K562 (cell line): Measurements from ENCODE around the gene BTBD10. TPM values are rescaled to one million over a fixed set of nuclear protein-coding genes. Genes with fewer than 3 reads are reported as not detected.
A peak's percentile ranks its signal among the peaks of the same experiment; 100 is the strongest.

Source experiments
- ATAC-seq: fragments of 200-7000 bp; cut with Tn5 transposase; 3 replicates; pipeline ENCODE4 v1.9.1; 2020; ENCODE audit warnings: moderate library complexity
- BruUV-seq: library from RNA; stranded (reverse); fragments of 400-500 nt; replicated peaks from 2 replicates; lab custom pipeline; 2021; lab: Mats Ljungman, UMichigan
- CTCF ChIA-PET: fragments of 300-600 bp; formaldehyde crosslinking; extraction: SDS; loops from one replicate; lab custom pipeline; 2021; ENCODE audit warnings: low intra/inter-chr PET ratio; lab: Yijun Ruan, JAX
- POLR2A ChIA-PET: fragments of 300-600, 350-650 bp; sonication (Branson Sonifier 250); formaldehyde crosslinking; extraction: SDS; loops from one replicate; lab custom pipeline; 2021; ENCODE audit warnings: antibody characterized with exemption, inconsistent platforms; lab: Yijun Ruan, JAX
- DNase-seq, 4 experiments: peaks; one replicate each; pipeline versions ENCODE4 v3.0.0 to v3.0.0-alpha.2; 2011 to 2018; ENCODE audit warnings: low spot score in 3 of 4, mixed read lengths in 3 of 4; ENCODE audit errors: extremely low read depth in 1 of 4
- FAIRE-seq: peaks from 2 replicates; lab custom pipeline; 2011; peaks lifted over from hg19 to GRCh38; lab: Jason Lieb, UNC
- H2AFZ ChIP-seq: 2 replicates; pipeline ENCODE4 v1.6.0; 2011; ENCODE audit warnings: low read depth, low read length, control low read depth, inconsistent platforms
- H3K27ac ChIP-seq: fragments of 200-600 bp; 3 replicates; pipeline ENCODE4 v1.8.0; 2011; ENCODE audit warnings: low read depth, mild to moderate bottlenecking, control low read depth, inconsistent platforms, low read length, moderate library complexity, mixed read lengths; ENCODE audit errors: extremely low read depth
- H3K27me3 ChIP-seq, 2 experiments: fragments of 300-600 bp in 1 of 2; 2 replicates in 1 of 2; 3 replicates in 1 of 2; pipeline versions ENCODE4 v1.6.0 to v1.8.0; 2011; ENCODE audit warnings: inconsistent platforms in 2 of 2, low read length in 2 of 2, mild to moderate bottlenecking in 1 of 2, mixed read lengths in 1 of 2, moderate library complexity in 1 of 2; ENCODE audit not compliant: control insufficient read depth in 2 of 2, insufficient read depth in 2 of 2
- H3K36me3 ChIP-seq: fragments of 300-600 bp; 3 replicates; pipeline ENCODE4 v1.8.0; 2011; ENCODE audit warnings: mild to moderate bottlenecking, low read length, inconsistent platforms; ENCODE audit not compliant: control insufficient read depth, insufficient read depth
- H3K4me1 ChIP-seq, 2 experiments: fragments of 200-600 bp in 1 of 2; replicated peaks in 1 of 2; 2 replicates in 1 of 2; 3 replicates in 1 of 2; pipeline versions ENCODE4 v1.5.1 to v1.8.0; 2011; ENCODE audit warnings: inconsistent platforms in 2 of 2, low read length in 2 of 2, mild to moderate bottlenecking in 1 of 2, mixed read lengths in 1 of 2, moderate library complexity in 1 of 2; ENCODE audit not compliant: control insufficient read depth in 2 of 2, insufficient read depth in 2 of 2
- H3K4me2 ChIP-seq: 2 replicates; pipeline ENCODE4 v1.6.1; 2011; ENCODE audit warnings: low read length, control low read depth, inconsistent platforms, mixed read lengths; ENCODE audit not compliant: insufficient read depth
- H3K4me3 ChIP-seq: fragments of 200-600 bp; sonication (generic), shearing (Covaris generic); 2 replicates; pipeline ENCODE4 v1.5.1; 2016; ENCODE audit warnings: control low read depth, inconsistent platforms
- H3K79me2 ChIP-seq: fragments of 200-600 bp; 3 replicates; pipeline ENCODE4 v1.8.0; 2011; ENCODE audit warnings: low read length, inconsistent platforms; ENCODE audit not compliant: control insufficient read depth, insufficient read depth
- H3K9ac ChIP-seq, 2 experiments: 2 replicates each; pipeline versions ENCODE4 v1.6.0 to v1.6.1; 2011; ENCODE audit warnings: low read depth in 2 of 2, low read length in 2 of 2, control low read depth in 1 of 2, inconsistent platforms in 1 of 2, mild to moderate bottlenecking in 1 of 2, mixed read lengths in 1 of 2; ENCODE audit not compliant: insufficient read depth in 1 of 2
- H3K9me1 ChIP-seq: one replicate; pipeline ENCODE4 v1.6.0; 2011; ENCODE audit warnings: inconsistent platforms, mild to moderate bottlenecking, low read length, moderate library complexity; ENCODE audit not compliant: control insufficient read depth, insufficient read depth
- H3K9me3 ChIP-seq: replicated peaks from 2 replicates; pipeline ENCODE4 v1.5.1; 2011; ENCODE audit warnings: low read depth, low read length, inconsistent platforms; ENCODE audit not compliant: control insufficient read depth, insufficient read depth
- H4K20me1 ChIP-seq: replicated peaks from 2 replicates; pipeline ENCODE4 v1.6.1; 2011; ENCODE audit warnings: low read length, inconsistent platforms, mixed read lengths; ENCODE audit not compliant: control insufficient read depth, insufficient read depth
- KLF16 ChIP-seq: IDR thresholded peaks from 2 replicates; pipeline ENCODE4 v1.6.1; 2016; ENCODE audit warnings: antibody characterized with exemption
- TARDBP ChIP-seq: fragments of 450-650 bp; IDR thresholded peaks from 2 replicates; pipeline ENCODE4 v1.6.1; 2016
- ZNF280A ChIP-seq: fragments of 450-650 bp; IDR thresholded peaks from 2 replicates; pipeline ENCODE4 v1.6.1; 2018; ENCODE audit warnings: mild to moderate bottlenecking, low read depth; ENCODE audit not compliant: partially characterized antibody
- ZNF609 ChIP-seq: sonication (generic); formaldehyde crosslinking; IDR thresholded peaks from 2 replicates; pipeline ENCODE4 v1.8.1; 2023; ENCODE audit warnings: missing genetic modification reagents, mild to moderate bottlenecking, borderline replicate concordance
- WGBS: fragments of 100-300 bp; shearing (Covaris generic); methylation state at CpG from one replicate; pipeline ENCODE4 v1.1.6; 2016; ENCODE audit warnings: low coverage, mixed read lengths; ENCODE audit not compliant: insufficient coverage; ENCODE audit errors: missing lambda C conversion rate; 5-methylcytosine and 5-hydroxymethylcytosine counted together
- in situ Hi-C: fragments of 300-500 bp; cut with MboI; formaldehyde crosslinking; loops from 4 replicates; pipeline ENCODE4 v1.15.0; 2018; ENCODE audit warnings: inconsistent platforms, mixed read lengths
- intact Hi-C: fragments of 100-400 bp; cut with micrococcal nuclease; formaldehyde crosslinking; loops from 2 replicates; pipeline ENCODE4 v1.14.2; 2022
- polyA plus RNA-seq, 8 experiments: library from polyadenylated mRNA; depleted of rRNA in 4 of 8; stranded (reverse) in 5 of 8; unstranded in 3 of 8; fragments of >200 nt; fragmentation: Nextera tagmentation in 2 of 8; fragmentation: Illumina TruSeq in 1 of 8; extraction: Ambion mirVana in 2 of 8; extraction: Trizol in 1 of 8; gene quantifications; 2 replicates each; pipeline versions ENCODE4 v1.2.1 to v1.2.3, GENCODE V29; 2011 to 2014; ENCODE audit warnings: inconsistent platforms in 1 of 8, missing spikeins in 1 of 8
- total RNA-seq, 7 experiments: library from RNA; depleted of rRNA in 6 of 7; stranded (reverse); fragments of >200 nt in 6 of 7; fragmentation: Illumina TruSeq in 2 of 7; extraction: Trizol in 2 of 7; gene quantifications; 2 replicates each; pipeline versions ENCODE4 v1.2.1 to v1.2.3, GENCODE V29; 2011 to 2021; ENCODE audit warnings: low replicate concordance in 1 of 7

Gene BTBD10
- total and polyA plus RNA-seq, 9 of the 15 experiments (the other 6 are each of a cell fraction or from before 2014, with no cell fraction given), result 11.6 to 22.8 (median 16.3) TPM

GRCh38 chr11:13352711-13353110, 110.3 kb downstream of the BTBD10 start:
- no peak for FAIRE-seq
- BruUV-seq, result no TSS peak
- intact Hi-C loops (loop anchor here (10.0 kb wide), 1 partner anchor 112 kb away; the partner anchor contains the start of gene BTBD10), in situ Hi-C loops (no loop called here)
- POLR2A ChIA-PET, result interaction anchor here (0.7 to 1.1 kb wide), 2 partner anchors 16 to 39 kb away, joined by 3 to 4 read pairs; no protein-coding TSS in a partner anchor
- 7% methylated on average over 6 of the region's 6 CpGs for WGBS
- H3K4me2 ChIP-seq, result no peak overlapping the region
- H3K27ac ChIP-seq, result no peak overlapping the region
- H3K9me3 ChIP-seq, result no peaks in the 10 kb centered on the region
- no peaks in the 10 kb centered on the region for H3K9me1 ChIP-seq
- H3K4me1 ChIP-seq, result 0 out of 5 replicates have a peak, but pooled peaks cover 0 to 3% of the 10 kb centered on the region in 2 experiments
- no peak overlapping the region for H3K4me3 ChIP-seq
- ATAC-seq, result no peak
- H3K79me2 ChIP-seq, result no peaks in the 10 kb centered on the region
- no peak overlapping the region for H3K9ac ChIP-seq
- TF ChIP-seq KLF16, result 0 out of 2 replicates have a peak, but pooled peaks have one; percentile 14
- TF ChIP-seq ZNF609 (CRISPR knock-in tag), result no peak
- no peak for TF ChIP-seq ZNF280A
- TF ChIP-seq TARDBP, result no peak
- no peaks in the 10 kb centered on the region for H3K36me3 ChIP-seq
- CTCF ChIA-PET, result no interaction called here
- DNase-seq, result no peak
- peaks cover 11 to 40% of the 10 kb centered on the region in 2 experiments; a peak in 4 of 5 replicates for H3K27me3 ChIP-seq
- no peaks in the 10 kb centered on the region for H4K20me1 ChIP-seq
- H2AFZ ChIP-seq, result no peak overlapping the region
